ENCODE results near the gene WASF2. TPM values are rescaled to one million over a fixed set of nuclear protein-coding genes. Genes with fewer than 3 reads are reported as not detected.

WASF2 gene
- total RNA-seq, 1 experiment from 2014 or later: 104 TPM

- Mint-ChIP-seq H3K27ac (peak within 1 kb of the TSS; percentile 97), H3K4me1 (peaks cover 25% of the 10 kb centered on the region), H3K36me3 (no peaks in the 10 kb centered on the region), H3K4me3 (peak within 1 kb of the TSS; percentile 84), H3K27me3 (ENCODE audit: low read depth) (peaks cover 23% of the 10 kb centered on the region), H3K9me3 (no peaks in the 10 kb centered on the region)
- ATAC-seq (peak; percentile 70), DNase-seq (ENCODE audit: low spot score) (peak; percentile 83)
- ChIA-PET POLR2A (interaction anchor here (0.6 to 4.1 kb wide), 13 partner anchors 9 to 429 kb away, joined by 3 to 29 read pairs (median 4); partner anchors contain the start of genes CD164L2 and GPR3), CTCF (interaction anchor here (0.6 to 8.7 kb wide), 36 partner anchors 10 to 322 kb away, joined by 3 to 258 read pairs (median 5); partner anchors contain the start of genes CD164L2, SYTL1 and TMEM222)
- no peak for TF ChIP-seq E2F4 (CRISPR knock-in tag; IDR thresholded peaks at IDR 0.05; ENCODE audit: borderline replicate concordance, low read depth)
- TF ChIP-seq ZNF416 (CRISPR knock-in tag; IDR thresholded peaks at IDR 0.05): no peak
- no peak for TF ChIP-seq IRF2 (CRISPR knock-in tag; IDR thresholded peaks at IDR 0.05; ENCODE audit: borderline replicate concordance, low read depth)
- TF ChIP-seq JAZF1 (CRISPR knock-in tag; IDR thresholded peaks at IDR 0.05): no peak
- TF ChIP-seq ZBTB43 (CRISPR knock-in tag; IDR thresholded peaks at IDR 0.05): 0 out of 2 replicates have a peak, but pooled peaks have one; percentile 9
- no peak for TF ChIP-seq NFATC4 (CRISPR knock-in tag; IDR thresholded peaks at IDR 0.05)
- TF ChIP-seq NFYB (CRISPR knock-in tag; conservative IDR thresholded peaks at IDR 0.05; ENCODE audit: low read depth): no peak
- TF ChIP-seq CBFB (CRISPR knock-in tag; IDR thresholded peaks at IDR 0.05; ENCODE audit: low read depth): no peak
- peak; percentile 93 for TF ChIP-seq PRDM15 (CRISPR knock-in tag; IDR thresholded peaks at IDR 0.05)
- no peak for TF ChIP-seq NR3C1 (CRISPR knock-in tag; conservative IDR thresholded peaks at IDR 0.05; ENCODE audit: low read depth)
- no peak for TF ChIP-seq ZNF396 (CRISPR knock-in tag; IDR thresholded peaks at IDR 0.05; ENCODE audit: borderline replicate concordance)
- TF ChIP-seq ESRRA (CRISPR knock-in tag; IDR thresholded peaks at IDR 0.05; ENCODE audit: borderline replicate concordance): no peak
- TF ChIP-seq ERG (CRISPR knock-in tag; IDR thresholded peaks at IDR 0.05): no peak
- TF ChIP-seq PREB (CRISPR knock-in tag; IDR thresholded peaks at IDR 0.05; ENCODE audit: borderline replicate concordance): no peak
- peak; percentile 43; the same call in 1 of the 2 replicates for TF ChIP-seq MAX (CRISPR knock-in tag; IDR thresholded peaks at IDR 0.05)
- TF ChIP-seq SMAD3 (CRISPR knock-in tag; IDR thresholded peaks at IDR 0.05; ENCODE audit: borderline replicate concordance): no peak
- no peak for TF ChIP-seq RORB (CRISPR knock-in tag; IDR thresholded peaks at IDR 0.05)
- no peak for TF ChIP-seq NFE2L1 (CRISPR knock-in tag; IDR thresholded peaks at IDR 0.05)
- no peak for TF ChIP-seq ZNF232 (CRISPR knock-in tag; IDR thresholded peaks at IDR 0.05)
- no peak for TF ChIP-seq MYBL2 (CRISPR knock-in tag; IDR thresholded peaks at IDR 0.05)
- no peak for TF ChIP-seq ZMAT4 (CRISPR knock-in tag; IDR thresholded peaks at IDR 0.05)
- no peak for TF ChIP-seq NR1H2 (CRISPR knock-in tag; IDR thresholded peaks at IDR 0.05)
- TF ChIP-seq FOXP4 (CRISPR knock-in tag; IDR thresholded peaks at IDR 0.05): no peak
- TF ChIP-seq CREM (CRISPR knock-in tag; IDR thresholded peaks at IDR 0.05): peak; percentile 67; the same call in 1 of the 2 replicates
- TF ChIP-seq USF2 (CRISPR knock-in tag; IDR thresholded peaks at IDR 0.05): no peak
These were observed 123.4 kb downstream of the WASF2 start, which contains the start of gene MAP3K6 for GRCh38 chr1:27366411-27367159. MAP3K6 (minus strand) TSS chr1:27366961; CDS start chr1:27366597, 364 bp downstream.

All from WTC11 (cell line).